GM23338 (cell line): ENCODE results near the gene ZNF280D.
"Not testable (repeated sequence)": the region's sequence is repeated elsewhere in the genome, so short reads cannot be mapped to it uniquely, and the experiment has no call there.

ENCODE experiments used
- CTCF ChIP-seq, 2 experiments: fragments of 200-600 bp in 1 of 2; sonication (generic) in 1 of 2; conservative IDR thresholded peaks; 2 replicates each; pipeline versions ENCODE4 v1.5.1 to v1.6.1; 2016 to 2017; ENCODE audit warnings: antibody characterized with exemption in 2 of 2, low read depth in 2 of 2, mild to moderate bottlenecking in 2 of 2, moderate library complexity in 1 of 2
- EZH2 ChIP-seq: fragments of 200-600 bp; sonication (generic); IDR thresholded peaks from one replicate; pipeline ENCODE4 v1.8.0; 2017; ENCODE audit warnings: antibody characterized with exemption, mild to moderate bottlenecking, low read depth; ENCODE audit not compliant: unreplicated experiment
- POLR2AphosphoS5 ChIP-seq: IDR thresholded peaks from 2 replicates; pipeline ENCODE4 v1.6.1; 2016; ENCODE audit warnings: antibody characterized with exemption, low read depth

DNA sequence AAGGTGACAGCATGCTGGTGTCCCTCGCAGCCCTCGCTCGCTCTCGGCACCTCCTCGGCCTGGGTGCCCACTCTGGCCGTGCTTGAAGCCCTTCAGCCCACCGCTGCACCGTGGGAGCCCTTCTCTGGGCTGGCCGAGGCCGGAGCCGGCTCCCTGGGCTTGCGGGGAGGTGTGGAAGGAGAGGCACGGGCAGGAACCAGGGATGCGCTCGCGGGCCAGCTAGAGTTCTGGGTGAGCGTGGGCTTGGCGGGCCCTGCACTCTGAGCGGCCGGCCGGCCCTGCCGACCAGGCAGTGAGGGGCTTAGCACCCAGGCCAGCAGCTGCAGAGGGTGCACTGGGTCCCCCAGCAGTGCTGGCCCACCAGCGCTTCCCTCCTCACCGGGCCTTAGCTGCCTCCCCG, 46.1 kb upstream of the ZNF280D start:
- TF ChIP-seq POLR2AphosphoS5; CTCF (conservative IDR thresholded peaks at IDR 0.05; ENCODE audit: low read depth in 2 of 2); EZH2: not testable (repeated sequence)
